ENCODE measurements around the gene SDK1.

SDK1 gene

GRCh38 chr7:3882782-3883181 is 581.7 kb downstream of the SDK1 start:
- CTCF ChIA-PET: no interaction called here
- no peak for TF ChIP-seq CTCF (conservative IDR thresholded peaks at IDR 0.05; ENCODE audit: low read depth)
- POLR2A ChIA-PET (ENCODE audit: low non-redundant PET): no interaction called here
- H3K27ac ChIP-seq: no peak overlapping the region
- DNase-seq (ENCODE audit: low spot score): no peak

- ChIA-PET CTCF (interaction anchor here (0.7 to 0.8 kb wide), 2 partner anchors 389 to 593 kb away, joined by 3 to 4 read pairs; no protein-coding TSS in a partner anchor), POLR2A (ENCODE audit: low non-redundant PET) (no interaction called here)
- DNase-seq (ENCODE audit: low spot score): no peak
- no peak overlapping the region for H3K27ac ChIP-seq
- no peak for TF ChIP-seq CTCF (conservative IDR thresholded peaks at IDR 0.05; ENCODE audit: low read depth)
Measured at GRCh38 chr7:3884543-3884942, 583.5 kb downstream of the SDK1 start.

- POLR2A ChIA-PET (ENCODE audit: low non-redundant PET): no interaction called here
- no peak for TF ChIP-seq CTCF (conservative IDR thresholded peaks at IDR 0.05; ENCODE audit: low read depth)
- CTCF ChIA-PET: interaction anchor here (0.6 kb wide), 1 partner anchor 578 kb away, joined by 3 read pairs; no protein-coding TSS in a partner anchor
Measured at GRCh38 chr7:3887096-3887690, 586.1 kb downstream of the SDK1 start.

GRCh38 chr7:3888096-3888495 is 587.0 kb downstream of the SDK1 start:
- CTCF ChIA-PET: interaction anchor here (0.6 kb wide), 2 partner anchors 399 to 432 kb away, joined by 3 read pairs; no protein-coding TSS in a partner anchor
- TF ChIP-seq CTCF (conservative IDR thresholded peaks at IDR 0.05; ENCODE audit: low read depth): no peak
- no peak overlapping the region for H3K27ac ChIP-seq
- no peak for DNase-seq (ENCODE audit: low spot score)
- POLR2A ChIA-PET (ENCODE audit: low non-redundant PET): no interaction called here

More at GRCh38 chr7:3887096-3887690, 586.1 kb downstream of the SDK1 start:
- peak; percentile 27 for DNase-seq (ENCODE audit: low spot score)
- no peak overlapping the region for H3K27ac ChIP-seq

GRCh38 chr7:3892157-3892556 is 591.1 kb downstream of the SDK1 start:
- ChIA-PET CTCF (interaction anchor here (0.6 kb wide), 1 partner anchor 196 kb away, joined by 7 read pairs; no protein-coding TSS in a partner anchor), POLR2A (ENCODE audit: low non-redundant PET) (no interaction called here)
- no peak overlapping the region for H3K27ac ChIP-seq
- TF ChIP-seq CTCF (conservative IDR thresholded peaks at IDR 0.05; ENCODE audit: low read depth): no peak
- no peak for DNase-seq (ENCODE audit: low spot score)

- POLR2A ChIA-PET (ENCODE audit: low non-redundant PET): no interaction called here
- no peak overlapping the region for H3K27ac ChIP-seq
- no peak for TF ChIP-seq CTCF (conservative IDR thresholded peaks at IDR 0.05; ENCODE audit: low read depth)
- no peak for DNase-seq (ENCODE audit: low spot score)
- CTCF ChIA-PET: no interaction called here
Measured at GRCh38 chr7:3892686-3893085, 591.6 kb downstream of the SDK1 start.
